HG03060 (cell line): ENCODE measurements around the gene NT5DC3.

Experiments used
- ATAC-seq: cut with Tn5 transposase; IDR thresholded peaks from one replicate; pipeline ENCODE4 v1.9.1; 2021; ENCODE audit warnings: low read depth, moderate number of reproducible peaks; ENCODE audit not compliant: unreplicated experiment

NT5DC3 gene

GRCh38 chr12:103786201-103786600, 54.8 kb downstream of the NT5DC3 start:
- ATAC-seq = no peak

GRCh38 chr12:103785243-103786031, 55.6 kb downstream of the NT5DC3 start:
- ATAC-seq = no peak

DNA sequence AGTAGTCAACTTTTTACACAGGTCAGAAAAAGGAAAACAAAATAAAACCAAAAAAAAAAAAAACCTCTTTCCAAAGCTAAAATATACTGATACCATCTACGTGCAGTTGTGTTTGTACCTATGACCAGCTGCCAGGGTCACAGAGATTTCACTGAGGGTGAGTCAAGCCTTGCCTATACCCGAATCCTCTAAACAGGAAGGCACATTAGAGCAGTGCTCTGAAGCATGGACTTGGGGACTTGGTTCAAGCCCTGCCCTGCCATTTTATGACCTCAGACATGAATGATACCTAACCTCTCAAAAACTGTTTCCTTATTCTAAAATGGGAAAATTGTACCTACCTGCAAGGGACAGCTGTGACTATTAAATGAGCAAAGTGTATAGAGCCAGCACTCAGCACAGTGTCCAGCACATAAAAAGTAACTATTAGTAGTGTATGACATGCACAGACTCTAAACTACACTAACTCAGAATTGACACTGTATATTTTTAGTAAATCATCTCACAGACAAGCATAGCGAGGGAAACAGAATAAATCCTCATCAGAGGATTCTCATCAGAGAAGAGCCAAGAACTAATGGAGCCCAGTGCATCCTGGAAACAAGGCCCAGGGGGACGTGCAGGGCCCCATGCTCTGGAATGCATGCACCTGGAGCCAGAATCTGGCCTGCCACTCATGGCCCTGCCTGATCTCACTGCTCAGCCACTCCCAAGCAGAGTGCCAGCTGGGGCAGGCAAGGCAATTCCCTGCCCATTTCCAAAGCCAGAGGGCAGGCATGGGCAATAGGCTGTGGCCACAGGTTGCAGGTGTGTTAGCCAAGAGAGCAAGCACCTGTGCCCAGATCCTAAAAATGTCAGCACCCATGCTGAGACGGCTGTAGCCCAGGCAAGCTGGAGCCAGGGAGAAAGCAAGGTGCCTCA, 57.0 kb downstream of the NT5DC3 start:
- no peak for ATAC-seq

DNA sequence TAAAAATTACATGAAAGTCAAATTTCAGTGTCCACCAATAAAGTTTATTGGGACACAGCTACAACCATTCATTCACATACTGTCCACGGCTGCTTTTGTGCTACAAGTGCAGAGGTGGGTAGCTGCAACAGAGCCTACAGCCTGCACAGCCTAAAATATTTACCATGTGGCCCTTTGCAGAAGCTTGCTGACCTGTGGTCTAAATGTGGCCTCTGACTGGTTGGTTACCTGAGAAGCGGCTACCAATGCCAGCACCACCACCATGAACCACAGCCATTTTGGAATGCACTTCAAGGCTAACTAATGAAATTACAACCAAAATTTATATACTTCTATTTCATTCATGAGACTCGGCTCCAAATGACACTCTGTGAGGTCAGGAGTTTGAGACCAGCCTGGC, 58.6 kb downstream of the NT5DC3 start:
- no peak for ATAC-seq

GRCh38 chr12:103780992-103781391, 60.0 kb downstream of the NT5DC3 start:
- no peak for ATAC-seq

DNA sequence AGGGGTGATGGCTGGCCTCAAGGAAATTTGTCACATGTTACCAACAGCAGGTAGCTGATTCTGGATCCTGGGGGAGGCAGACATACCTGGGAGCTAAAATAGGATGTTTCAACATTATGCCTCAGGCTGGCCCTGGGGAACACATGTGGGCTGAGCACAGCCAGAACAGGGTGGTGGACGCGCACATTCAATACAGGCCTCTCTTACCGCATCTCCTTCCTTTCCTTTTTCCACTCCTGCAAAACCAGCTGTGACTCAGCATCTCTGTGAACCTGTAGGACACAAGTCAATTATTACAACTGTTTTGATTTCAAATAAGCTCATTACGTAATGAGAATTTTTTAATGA, 61.0 kb downstream of the NT5DC3 start:
- ATAC-seq = no peak

GRCh38 chr12:103779410-103780092, 61.5 kb downstream of the NT5DC3 start:
- no peak for ATAC-seq

GRCh38 chr12:103778781-103779180, 62.3 kb downstream of the NT5DC3 start:
- ATAC-seq = no peak

DNA sequence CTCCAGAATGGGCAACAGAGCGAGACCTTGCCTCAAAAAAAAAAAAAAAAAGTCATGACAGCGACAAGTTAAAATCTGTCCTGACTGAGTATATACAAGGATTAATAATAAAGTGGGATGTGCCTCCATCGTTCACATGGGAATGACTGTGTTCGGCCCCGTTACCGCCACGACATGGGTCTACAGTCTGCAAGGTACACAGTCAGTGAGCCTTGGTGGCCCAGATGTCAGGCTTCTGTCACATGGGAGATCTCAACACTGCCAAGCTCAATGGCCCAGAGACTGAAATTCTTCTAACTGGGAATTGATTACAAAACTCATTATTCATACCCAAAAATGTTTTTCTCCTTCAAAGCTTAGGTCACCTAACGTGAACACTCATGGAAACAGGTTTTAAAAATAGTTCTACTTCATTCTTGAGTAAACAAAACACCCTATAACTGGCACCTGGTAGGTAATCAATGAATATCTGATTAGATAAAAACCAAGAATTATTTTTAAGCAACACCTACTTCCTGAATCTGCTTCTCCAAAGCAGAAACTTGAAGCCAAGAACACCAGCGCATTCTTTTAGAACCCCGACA, 66.0 kb downstream of the NT5DC3 start:
- no peak for ATAC-seq

- no peak for ATAC-seq
Measured at GRCh38 chr12:103773109-103773910, 67.7 kb downstream of the NT5DC3 start.

- ATAC-seq = no peak
Measured at GRCh38 chr12:103772367-103773108, 68.5 kb downstream of the NT5DC3 start.

GRCh38 chr12:103771466-103771865, 69.6 kb downstream of the NT5DC3 start:
- no peak for ATAC-seq

- no peak for ATAC-seq
Measured at GRCh38 chr12:103769240-103769945, 71.6 kb downstream of the NT5DC3 start.

GRCh38 chr12:103768467-103769123, 72.4 kb downstream of the NT5DC3 start:
- no peak for ATAC-seq

- ATAC-seq = no peak
Measured at GRCh38 chr12:103766028-103766427, 75.0 kb downstream of the NT5DC3 start.

GRCh38 chr12:103765322-103765721, 75.7 kb downstream of the NT5DC3 start:
- no peak for ATAC-seq

GRCh38 chr12:103762473-103762872, 78.6 kb downstream of the NT5DC3 start:
- ATAC-seq = no peak
